OCI-LY3 (cell line): Measurements from ENCODE around the gene DNAH1.

Experiments used
- EZH2phosphoT487 ChIP-seq: fragments of 200-600 bp; shearing (Covaris generic); IDR thresholded peaks from 2 replicates; pipeline ENCODE4 v1.6.1; 2018; ENCODE audit warnings: antibody characterized with exemption, mixed run types, low read depth
- TF ChIP-seq, protein P1 (sequence below): fragments of 200-600, 300-600 bp; sonication (generic); IDR thresholded peaks from 2 replicates; pipeline ENCODE4 v1.5.1; 2014; ENCODE audit warnings: antibody characterized with exemption, low read length, low read depth

DNA sequence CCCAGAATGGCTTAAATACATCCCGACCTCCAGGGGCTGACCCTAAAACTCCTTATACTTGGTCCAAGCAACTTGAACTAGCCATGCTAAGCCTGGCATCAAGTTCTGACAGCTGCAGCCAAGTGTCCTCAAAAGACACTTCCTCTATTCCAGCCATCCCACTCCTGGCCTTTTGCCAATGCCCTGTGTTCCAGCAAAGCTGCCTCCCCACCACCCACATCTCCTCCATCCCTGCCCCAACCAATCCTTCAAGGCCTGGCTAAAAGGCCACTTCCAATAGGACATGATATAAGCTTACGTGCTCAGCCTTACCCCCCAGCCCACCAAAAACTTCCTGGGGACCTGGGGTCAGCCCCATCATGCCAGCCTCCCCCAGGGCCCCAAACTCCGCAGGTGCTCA lies 87.8 kb downstream of the DNAH1 start:
- TF ChIP-seq, protein P1, sequence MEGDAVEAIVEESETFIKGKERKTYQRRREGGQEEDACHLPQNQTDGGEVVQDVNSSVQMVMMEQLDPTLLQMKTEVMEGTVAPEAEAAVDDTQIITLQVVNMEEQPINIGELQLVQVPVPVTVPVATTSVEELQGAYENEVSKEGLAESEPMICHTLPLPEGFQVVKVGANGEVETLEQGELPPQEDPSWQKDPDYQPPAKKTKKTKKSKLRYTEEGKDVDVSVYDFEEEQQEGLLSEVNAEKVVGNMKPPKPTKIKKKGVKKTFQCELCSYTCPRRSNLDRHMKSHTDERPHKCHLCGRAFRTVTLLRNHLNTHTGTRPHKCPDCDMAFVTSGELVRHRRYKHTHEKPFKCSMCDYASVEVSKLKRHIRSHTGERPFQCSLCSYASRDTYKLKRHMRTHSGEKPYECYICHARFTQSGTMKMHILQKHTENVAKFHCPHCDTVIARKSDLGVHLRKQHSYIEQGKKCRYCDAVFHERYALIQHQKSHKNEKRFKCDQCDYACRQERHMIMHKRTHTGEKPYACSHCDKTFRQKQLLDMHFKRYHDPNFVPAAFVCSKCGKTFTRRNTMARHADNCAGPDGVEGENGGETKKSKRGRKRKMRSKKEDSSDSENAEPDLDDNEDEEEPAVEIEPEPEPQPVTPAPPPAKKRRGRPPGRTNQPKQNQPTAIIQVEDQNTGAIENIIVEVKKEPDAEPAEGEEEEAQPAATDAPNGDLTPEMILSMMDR = no peak
- TF ChIP-seq EZH2phosphoT487 = no peak
